ENCODE data around the gene ESRRB.

GRCh38 chr14:76426161-76426696, 50.3 kb downstream of the ESRRB start:
- TF ChIP-seq MAX (IDR thresholded peaks at IDR 0.05; ENCODE audit: low read depth) (no peak), RFX5 (IDR thresholded peaks at IDR 0.05; ENCODE audit: low read length) (no peak), CTCF (IDR thresholded peaks at IDR 0.05) (no peak), POLR2AphosphoS5 (IDR thresholded peaks at IDR 0.05; ENCODE audit: low read depth, low read length) (no peak), REST (IDR thresholded peaks at IDR 0.05; ENCODE audit: low read depth, low read length) (no peak), TCF12 (IDR thresholded peaks at IDR 0.05) (no peak), EP300 (IDR thresholded peaks at IDR 0.05; ENCODE audit: borderline replicate concordance in 1 of 2, low read depth in 1 of 2, low read length in 1 of 2) (no peak)
- TF ChIP-seq, protein P1, sequence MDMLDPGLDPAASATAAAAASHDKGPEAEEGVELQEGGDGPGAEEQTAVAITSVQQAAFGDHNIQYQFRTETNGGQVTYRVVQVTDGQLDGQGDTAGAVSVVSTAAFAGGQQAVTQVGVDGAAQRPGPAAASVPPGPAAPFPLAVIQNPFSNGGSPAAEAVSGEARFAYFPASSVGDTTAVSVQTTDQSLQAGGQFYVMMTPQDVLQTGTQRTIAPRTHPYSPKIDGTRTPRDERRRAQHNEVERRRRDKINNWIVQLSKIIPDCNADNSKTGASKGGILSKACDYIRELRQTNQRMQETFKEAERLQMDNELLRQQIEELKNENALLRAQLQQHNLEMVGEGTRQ (IDR thresholded peaks at IDR 0.05; ENCODE audit: borderline replicate concordance, low read depth, low read length) = no peak
